ENCODE measurements around the gene TOE1. TPM values are rescaled to one million over a fixed set of nuclear protein-coding genes. Genes with fewer than 3 reads are reported as not detected.

Gene TOE1
- total RNA-seq, 1 experiment from 2014 or later: 31.2 TPM

DNA sequence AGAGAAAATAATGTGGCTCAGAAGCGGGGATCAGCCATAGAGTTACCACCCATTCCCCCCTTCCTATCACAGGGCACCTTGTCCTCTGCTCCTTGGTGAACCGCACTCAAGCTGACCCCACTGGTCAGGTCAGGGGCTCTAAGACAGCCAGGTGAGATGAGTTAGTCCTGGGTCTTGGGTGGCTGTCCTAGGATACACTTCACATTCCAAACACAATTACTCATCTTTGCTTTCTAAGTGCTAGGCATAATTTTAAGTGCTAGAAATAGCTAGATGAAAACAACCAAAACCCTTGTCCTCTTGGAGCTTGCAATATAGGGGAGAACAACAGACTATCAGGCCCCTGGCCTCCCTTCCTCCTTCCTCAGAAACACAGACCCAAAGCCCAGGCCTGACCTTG lies 8.1 kb downstream of the TOE1 start:
- DNase-seq: no peak
- Histone ChIP-seq H4K5ac (ENCODE audit: insufficient read length, low read depth, low read length) (no peak overlapping the region), H4K20me1 (ENCODE audit: control insufficient read depth, insufficient read depth, insufficient read length) (no peaks in the 10 kb centered on the region), H4K8ac (replicated peaks; ENCODE audit: insufficient read length, low read depth, low read length) (no peak overlapping the region), H3K56ac (ENCODE audit: insufficient read length, low read depth, low read length) (no peak overlapping the region), H3K23me2 (ENCODE audit: insufficient read length, low read depth, low read length, poor library complexity, severe bottlenecking) (no peaks in the 10 kb centered on the region), H4K91ac (ENCODE audit: insufficient read length, low read depth, low read length) (no peak overlapping the region), H3T11ph (ENCODE audit: low read length) (no peak overlapping the region), H3K4me1 (ENCODE audit: insufficient read depth, low read length) (no peaks in the 10 kb centered on the region), H2BK20ac (ENCODE audit: low read depth, low read length, poor library complexity, severe bottlenecking) (no peak overlapping the region), H2AFZ (ENCODE audit: low read length) (no peak overlapping the region), H3K4ac (ENCODE audit: low read depth, low read length) (no peak overlapping the region), H2BK12ac (ENCODE audit: insufficient read length, low read depth, low read length) (no peak overlapping the region), H2AK5ac (ENCODE audit: insufficient read length, low read length) (no peak overlapping the region), H3K27ac (ENCODE audit: insufficient read length, low read depth, low read length) (no peak overlapping the region), H3K14ac (ENCODE audit: insufficient read depth, low read length) (no peak overlapping the region), H2BK15ac (ENCODE audit: low read depth, low read length) (no peak overlapping the region), H2BK120ac (ENCODE audit: low read depth, low read length, poor library complexity, severe bottlenecking) (no peak overlapping the region), H2BK5ac (ENCODE audit: insufficient read length, low read length) (no peak overlapping the region), H3K23ac (ENCODE audit: insufficient read length, low read depth, low read length) (no peak overlapping the region), H3K18ac (ENCODE audit: insufficient read length, low read depth, low read length) (no peak overlapping the region), H3K9ac (ENCODE audit: extremely low read depth, insufficient read length, low read length) (no peak overlapping the region), H3K27me3 (ENCODE audit: insufficient read depth, low read length) (no peaks in the 10 kb centered on the region), H3K79me1 (ENCODE audit: insufficient read depth, low read depth, low read length, poor library complexity, severe bottlenecking) (no peaks in the 10 kb centered on the region), H3K9me3 (ENCODE audit: control insufficient read depth, low read depth, low read length) (no peaks in the 10 kb centered on the region), H3K4me2 (ENCODE audit: insufficient read depth, insufficient read length, low read length) (no peak overlapping the region), H3K79me2 (ENCODE audit: insufficient read depth, low read length) (no peaks in the 10 kb centered on the region)
- Mint-ChIP-seq H3K27me3 (ENCODE audit: low read depth) (no peaks in the 10 kb centered on the region), H3K36me3 (ENCODE audit: insufficient read depth in 1 of 3, low read depth in 3 of 3) (peaks cover 9 to 35% (median 15%) of the 10 kb centered on the region in 3 experiments), H3K9me3 (no peaks in the 10 kb centered on the region), H3K4me3 (no peak overlapping the region), H3K4me1 (no peaks in the 10 kb centered on the region), H3K27ac (0 out of 7 replicates have a peak overlapping the region, but pooled peaks of 1 of the 3 experiments have one; percentile 8)
- TF ChIP-seq, protein P1, sequence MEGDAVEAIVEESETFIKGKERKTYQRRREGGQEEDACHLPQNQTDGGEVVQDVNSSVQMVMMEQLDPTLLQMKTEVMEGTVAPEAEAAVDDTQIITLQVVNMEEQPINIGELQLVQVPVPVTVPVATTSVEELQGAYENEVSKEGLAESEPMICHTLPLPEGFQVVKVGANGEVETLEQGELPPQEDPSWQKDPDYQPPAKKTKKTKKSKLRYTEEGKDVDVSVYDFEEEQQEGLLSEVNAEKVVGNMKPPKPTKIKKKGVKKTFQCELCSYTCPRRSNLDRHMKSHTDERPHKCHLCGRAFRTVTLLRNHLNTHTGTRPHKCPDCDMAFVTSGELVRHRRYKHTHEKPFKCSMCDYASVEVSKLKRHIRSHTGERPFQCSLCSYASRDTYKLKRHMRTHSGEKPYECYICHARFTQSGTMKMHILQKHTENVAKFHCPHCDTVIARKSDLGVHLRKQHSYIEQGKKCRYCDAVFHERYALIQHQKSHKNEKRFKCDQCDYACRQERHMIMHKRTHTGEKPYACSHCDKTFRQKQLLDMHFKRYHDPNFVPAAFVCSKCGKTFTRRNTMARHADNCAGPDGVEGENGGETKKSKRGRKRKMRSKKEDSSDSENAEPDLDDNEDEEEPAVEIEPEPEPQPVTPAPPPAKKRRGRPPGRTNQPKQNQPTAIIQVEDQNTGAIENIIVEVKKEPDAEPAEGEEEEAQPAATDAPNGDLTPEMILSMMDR (conservative IDR thresholded peaks at IDR 0.05): no peak
- WGBS (ENCODE audit: extremely low coverage, insufficient read length, low lambda C conversion rate): no CpG with 5 or more reads among the region's 2 CpGs
